PC-3 (cell line): ENCODE measurements around the gene ABHD11. TPM values are rescaled to one million over a fixed set of nuclear protein-coding genes. Genes with fewer than 3 reads are reported as not detected.

Experiments
- ATAC-seq: fragments of 200-7000 bp; cut with Tn5 transposase; 2 replicates; pipeline ENCODE4 v1.9.1; 2020; ENCODE audit warnings: mild to moderate bottlenecking, moderate library complexity
- BruUV-seq: library from RNA; stranded (reverse); fragments of 400-500 nt; replicated peaks from 2 replicates; lab custom pipeline; 2021; lab: Mats Ljungman, UMichigan
- CTCF ChIA-PET: fragments of 300-600 bp; sonication (Branson Sonifier 250); formaldehyde crosslinking; loops from one replicate; lab custom pipeline; 2022; ENCODE audit warnings: antibody characterized with exemption; lab: Charles Lee
- POLR2A ChIA-PET: fragments of 300-600 bp; sonication (Branson Sonifier 250); formaldehyde crosslinking; loops from one replicate; lab custom pipeline; 2022; ENCODE audit warnings: antibody characterized with exemption; ENCODE audit not compliant: unreplicated experiment; lab: Charles Lee
- DNase-seq: peaks from one replicate; pipeline ENCODE4 v3.0.0-alpha.2; 2015
- H2AFZ ChIP-seq: fragments of 300-600 bp; sonication (generic); 2 replicates; pipeline ENCODE4 v1.6.0; 2016; ENCODE audit warnings: antibody characterized with exemption, low read length
- H3F3A ChIP-seq: fragments of 300-600 bp; sonication (generic); one replicate; pipeline ENCODE4 v1.6.0; 2017; ENCODE audit warnings: antibody characterized with exemption, low read length, control low read depth, mild to moderate bottlenecking; ENCODE audit not compliant: unreplicated experiment
- H3K27ac ChIP-seq: fragments of 300-600 bp; sonication (generic); 2 replicates; pipeline ENCODE4 v1.5.1; 2016; ENCODE audit warnings: mild to moderate bottlenecking, low read length
- H3K27me3 ChIP-seq: fragments of 300-600 bp; sonication (generic); 2 replicates; pipeline ENCODE4 v1.6.1; 2016; ENCODE audit warnings: low read length, mixed read lengths
- H3K36me3 ChIP-seq: fragments of 300-600 bp; sonication (generic); 2 replicates; pipeline ENCODE4 v1.6.1; 2016; ENCODE audit warnings: low read depth, mixed run types, low read length, mixed read lengths
- H3K4me1 ChIP-seq: fragments of 300-600 bp; sonication (generic); 2 replicates; pipeline ENCODE4 v1.5.1; 2016; ENCODE audit warnings: low read length; ENCODE audit not compliant: insufficient read depth
- H3K4me2 ChIP-seq: fragments of 300-600 bp; sonication (generic); 2 replicates; pipeline ENCODE4 v1.6.0; 2016; ENCODE audit warnings: low read length
- H3K4me3 ChIP-seq: fragments of 300-600 bp; sonication (generic); 2 replicates; pipeline ENCODE4 v1.5.1; 2016; ENCODE audit warnings: mild to moderate bottlenecking, low read length, mixed read lengths
- H3K79me2 ChIP-seq: fragments of 300-600 bp; sonication (generic); 2 replicates; pipeline ENCODE4 v1.6.1; 2017; ENCODE audit warnings: low read length, mixed read lengths
- H3K9ac ChIP-seq: fragments of 300-600 bp; sonication (generic); 2 replicates; pipeline ENCODE4 v1.6.0; 2016; ENCODE audit warnings: mild to moderate bottlenecking, low read length
- H3K9me2 ChIP-seq: fragments of 300-600 bp; sonication (generic); replicated peaks from 2 replicates; pipeline ENCODE4 v1.6.1; 2016; ENCODE audit warnings: mixed run types, low read length, mixed read lengths
- H3K9me3 ChIP-seq: fragments of 300-600 bp; sonication (generic); 2 replicates; pipeline ENCODE4 v1.6.1; 2016; ENCODE audit warnings: low read length, mixed read lengths
- H4K20me1 ChIP-seq: fragments of 300-600 bp; sonication (generic); 2 replicates; pipeline ENCODE4 v1.6.1; 2016; ENCODE audit warnings: low read length, mixed read lengths
- CTCF ChIP-seq: fragments of 300-600 bp; sonication (generic); conservative IDR thresholded peaks from 2 replicates; pipeline ENCODE4 v1.5.1; 2017; ENCODE audit warnings: antibody characterized with exemption, low read depth, mild to moderate bottlenecking, low read length
- EZH2 ChIP-seq: fragments of 300-600 bp; sonication (generic); IDR thresholded peaks from one replicate; pipeline ENCODE4 v1.6.1; 2017; ENCODE audit warnings: antibody characterized with exemption, mild to moderate bottlenecking, low read length; ENCODE audit not compliant: unreplicated experiment
- EZH2phosphoT487 ChIP-seq: fragments of 300-600 bp; sonication (generic); IDR thresholded peaks from 2 replicates; pipeline ENCODE4 v1.6.1; 2018; ENCODE audit warnings: mild to moderate bottlenecking, antibody characterized with exemption, low read length, borderline replicate concordance
- intact Hi-C: fragments of 100-400 bp; cut with micrococcal nuclease; formaldehyde crosslinking; loops from 2 replicates; pipeline ENCODE4 v1.9.0; 2023
- total RNA-seq: library from RNA; depleted of rRNA; stranded (reverse); fragments of >200 nt; gene quantifications from 2 replicates; pipeline ENCODE4 v1.2.3, GENCODE V29; 2014

Gene ABHD11
- total RNA-seq, 1 experiment from 2014 or later = 41.4 TPM

GRCh38 chr7:73699370-73700068 is 39.1 kb downstream of the ABHD11 start:
- H3K9me2 ChIP-seq = no peaks in the 10 kb centered on the region
- no peaks in the 10 kb centered on the region for H3K27me3 ChIP-seq
- H3K9ac ChIP-seq = no peak overlapping the region
- peaks cover 60% of the 10 kb centered on the region for H3K36me3 ChIP-seq
- no peak overlapping the region for H3K4me2 ChIP-seq
- DNase-seq (no peak), ATAC-seq (no peak)
- ChIA-PET CTCF (no interaction called here), POLR2A (no interaction called here)
- peaks cover 25% of the 10 kb centered on the region for H4K20me1 ChIP-seq
- H3K4me3 ChIP-seq = no peak overlapping the region
- H3K79me2 ChIP-seq = peaks cover 12% of the 10 kb centered on the region; the same call in 1 of the 2 replicates
- intact Hi-C loops = no loop called here
- H3K9me3 ChIP-seq = no peaks in the 10 kb centered on the region
- no peak overlapping the region for H2AFZ ChIP-seq
- TF ChIP-seq EZH2phosphoT487 (no peak), CTCF (no peak), EZH2 (no peak)
- no TSS peak for BruUV-seq
- H3K27ac ChIP-seq = no peak overlapping the region
- H3K4me1 ChIP-seq = peaks cover 6% of the 10 kb centered on the region
- peaks cover 19% of the 10 kb centered on the region for H3F3A ChIP-seq

GRCh38 chr7:73698410-73698809 is 40.2 kb downstream of the ABHD11 start:
- TF ChIP-seq EZH2 = no peak
- no TSS peak for BruUV-seq
- H4K20me1 ChIP-seq = peaks cover 25% of the 10 kb centered on the region
- no peak overlapping the region for H3K9ac ChIP-seq
- CTCF ChIA-PET = interaction anchor here (0.7 to 1.7 kb wide), 2 partner anchors 18 to 30 kb away, joined by 3 to 4 read pairs; partner anchors contain the start of gene VPS37D
- DNase-seq (no peak), ATAC-seq (peak; percentile 7)
- H3K36me3 ChIP-seq = peaks cover 57% of the 10 kb centered on the region
- H3K27ac ChIP-seq = no peak overlapping the region
- H3K4me3 ChIP-seq = no peak overlapping the region
- H2AFZ ChIP-seq = no peak overlapping the region
- 0 out of 2 replicates have a peak, but pooled peaks cover 5% of the 10 kb centered on the region for H3K79me2 ChIP-seq
- intact Hi-C loops = no loop called here
- no peaks in the 10 kb centered on the region for H3K9me2 ChIP-seq
- no peaks in the 10 kb centered on the region for H3K4me1 ChIP-seq
- H3K4me2 ChIP-seq = no peak overlapping the region
- H3K9me3 ChIP-seq = no peaks in the 10 kb centered on the region
- no peaks in the 10 kb centered on the region for H3K27me3 ChIP-seq
- peaks cover 19% of the 10 kb centered on the region for H3F3A ChIP-seq
- POLR2A ChIA-PET = interaction anchor here (0.5 to 0.8 kb wide), 3 partner anchors 9 to 82 kb away, joined by 3 to 5 read pairs (median 3); no protein-coding TSS in a partner anchor

GRCh38 chr7:73696372-73696771 is 42.2 kb downstream of the ABHD11 start:
- no peaks in the 10 kb centered on the region for H3K27me3 ChIP-seq
- no peak for TF ChIP-seq CTCF
- no peak for TF ChIP-seq EZH2
- no peak for TF ChIP-seq EZH2phosphoT487
- no peaks in the 10 kb centered on the region for H3K9me3 ChIP-seq
- H3K79me2 ChIP-seq = no peaks in the 10 kb centered on the region
- DNase-seq = no peak
- no peak for ATAC-seq
- H4K20me1 ChIP-seq = peaks cover 15% of the 10 kb centered on the region; the same call in 1 of the 2 replicates
- no peak overlapping the region for H3K4me2 ChIP-seq
- H3K9ac ChIP-seq = no peak overlapping the region
- CTCF ChIA-PET = no interaction called here
- no peak overlapping the region for H3K27ac ChIP-seq
- no TSS peak for BruUV-seq
- POLR2A ChIA-PET = no interaction called here
- no peak overlapping the region for H2AFZ ChIP-seq
- peaks cover 9% of the 10 kb centered on the region for H3F3A ChIP-seq
- no peak overlapping the region for H3K4me3 ChIP-seq
- no peaks in the 10 kb centered on the region for H3K9me2 ChIP-seq
- peaks cover 50% of the 10 kb centered on the region for H3K36me3 ChIP-seq
- H3K4me1 ChIP-seq = no peaks in the 10 kb centered on the region
- intact Hi-C loops = no loop called here
